ENCODE results near the gene RANBP17.
A peak's percentile ranks its signal among the peaks of the same experiment; 100 is the strongest.

The RANBP17 gene

GRCh38 chr5:171102877-171103610, 241.2 kb downstream of the RANBP17 start:
- DNase-seq, result no peak

- no peak for DNase-seq
Observed at GRCh38 chr5:171107669-171108068, 245.9 kb downstream of the RANBP17 start.

DNA sequence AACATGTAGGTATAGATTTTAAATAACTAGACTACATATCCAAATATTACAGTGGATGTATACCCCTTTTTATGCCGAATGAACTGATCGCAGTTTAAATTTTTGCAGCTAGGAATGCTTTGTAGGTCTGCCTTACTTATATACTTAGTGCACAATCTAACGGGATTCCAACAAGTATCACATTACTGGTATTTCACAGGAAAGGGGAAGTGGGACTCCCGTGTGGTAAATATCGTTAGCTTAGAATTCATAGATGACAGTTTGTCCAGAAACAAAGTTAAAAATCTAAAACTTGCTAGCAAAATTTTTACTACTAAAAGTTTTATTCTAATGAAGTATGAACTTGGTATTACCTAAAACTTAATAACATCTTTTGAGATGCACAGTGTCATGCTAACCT, 253.7 kb downstream of the RANBP17 start:
- no peak for DNase-seq

DNA sequence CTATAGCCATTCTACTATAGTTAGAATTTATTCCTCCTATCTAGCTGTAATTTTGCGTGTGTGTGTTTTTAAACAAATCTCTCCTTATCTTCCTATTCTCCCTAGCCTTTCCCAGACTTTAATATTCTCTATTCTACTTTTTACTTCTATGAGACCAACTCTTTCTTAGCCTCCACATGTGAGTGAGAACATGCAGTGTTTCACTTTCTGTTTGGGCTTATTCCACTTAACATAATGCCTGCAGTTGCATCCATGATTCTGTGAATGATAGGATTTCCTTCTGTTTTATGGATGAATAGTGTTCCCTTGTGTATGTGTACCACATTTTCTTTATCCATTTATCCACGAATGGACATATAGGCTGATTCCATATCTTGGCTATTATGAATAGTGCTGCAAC, 254.9 kb downstream of the RANBP17 start:
- DNase-seq, result no peak

DNA sequence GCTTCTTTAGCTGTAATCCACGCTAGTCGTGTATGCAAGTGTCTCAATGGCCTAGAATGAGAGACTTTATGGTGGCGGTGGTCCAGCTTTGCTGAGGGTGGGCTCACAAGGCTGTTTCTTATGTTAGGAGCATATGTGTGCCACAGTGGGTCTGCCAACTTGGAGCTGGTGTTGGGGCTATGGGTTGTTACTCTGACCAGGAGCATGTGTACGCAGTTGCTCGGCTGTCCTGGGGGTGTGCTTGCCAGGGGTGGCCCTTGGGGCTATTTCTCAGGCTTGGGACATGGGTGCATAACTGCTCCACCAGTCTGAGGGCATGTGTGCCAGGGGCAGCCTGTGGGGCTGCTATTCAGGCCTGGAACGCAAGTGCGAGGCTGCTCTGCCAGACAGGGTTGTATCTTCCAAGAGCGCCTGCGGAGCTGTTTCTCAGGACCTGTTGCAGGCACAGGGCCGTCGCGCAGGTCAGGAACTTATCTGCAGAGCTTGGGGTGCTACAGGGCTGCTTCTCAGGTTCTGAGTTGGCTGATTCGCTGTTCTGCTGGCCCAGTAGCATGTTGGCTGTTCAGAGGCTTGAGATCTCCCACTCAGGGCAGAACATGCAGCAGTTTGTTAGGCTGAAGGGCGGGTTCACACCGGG, 259.3 kb downstream of the RANBP17 start:
- DNase-seq, result no peak

DNA sequence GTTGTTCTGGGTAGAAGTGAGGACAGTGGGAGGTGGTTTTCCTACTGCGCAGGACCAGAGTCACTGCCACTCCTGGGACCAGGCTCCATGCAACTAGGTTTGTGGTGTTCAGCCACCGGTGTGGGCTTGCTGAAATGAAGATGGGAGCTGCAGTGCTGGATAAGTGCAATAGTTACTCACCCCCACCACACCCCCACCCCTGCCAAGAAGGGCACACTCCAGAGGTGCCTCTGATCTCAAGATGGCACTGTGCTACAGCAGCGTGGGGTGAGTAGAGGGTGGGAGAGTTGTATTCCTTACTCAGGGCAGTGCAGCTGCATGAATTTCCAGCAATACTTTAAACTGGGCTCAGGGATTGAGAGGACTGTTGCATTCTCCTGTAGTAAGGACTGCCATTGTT, 259.8 kb downstream of the RANBP17 start:
- no peak for DNase-seq

DNA sequence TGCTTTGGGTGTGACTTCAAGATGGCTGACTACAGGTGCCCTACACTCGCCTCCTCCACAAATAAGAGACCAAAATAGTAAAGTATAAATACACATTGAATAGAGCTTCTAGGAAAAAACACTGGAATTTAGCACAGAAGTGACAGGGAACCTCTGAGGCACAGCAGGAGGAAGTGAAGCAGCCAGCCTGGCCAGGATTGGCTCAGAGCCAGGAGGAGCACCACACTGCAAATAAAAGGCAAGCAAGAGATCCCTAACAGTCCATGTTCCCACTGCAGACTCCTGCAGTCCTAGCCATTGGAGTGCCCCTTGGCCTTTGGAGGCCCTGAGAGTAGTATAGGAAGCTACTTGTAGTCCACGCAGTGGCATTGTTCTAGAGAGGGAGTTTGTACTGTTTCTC, 260.6 kb downstream of the RANBP17 start:
- DNase-seq, result peak; percentile 43

DNA sequence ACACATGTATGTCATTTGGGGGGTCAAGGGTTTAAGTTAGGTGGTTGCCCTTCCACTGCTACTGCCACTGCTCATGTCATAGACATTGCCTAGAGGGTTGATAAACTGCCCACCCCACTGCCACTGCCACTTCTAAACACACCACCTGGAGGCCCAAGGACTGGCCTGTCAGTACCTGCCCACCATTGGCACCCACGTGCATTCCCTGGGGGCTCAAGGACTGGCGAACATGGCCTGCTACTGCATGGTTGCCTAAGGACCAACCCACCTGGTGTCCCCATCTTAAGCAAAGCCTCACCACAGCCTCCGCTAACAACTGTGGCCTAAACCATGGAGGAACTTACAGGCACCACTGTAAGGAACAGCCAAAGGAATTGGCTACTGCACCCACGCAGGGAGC, 261.6 kb downstream of the RANBP17 start:
- DNase-seq, result no peak

- DNase-seq, result no peak
Observed at GRCh38 chr5:171127314-171127713, 265.5 kb downstream of the RANBP17 start.

- DNase-seq, result no peak
Observed at GRCh38 chr5:171128136-171128535, 266.3 kb downstream of the RANBP17 start.

DNA sequence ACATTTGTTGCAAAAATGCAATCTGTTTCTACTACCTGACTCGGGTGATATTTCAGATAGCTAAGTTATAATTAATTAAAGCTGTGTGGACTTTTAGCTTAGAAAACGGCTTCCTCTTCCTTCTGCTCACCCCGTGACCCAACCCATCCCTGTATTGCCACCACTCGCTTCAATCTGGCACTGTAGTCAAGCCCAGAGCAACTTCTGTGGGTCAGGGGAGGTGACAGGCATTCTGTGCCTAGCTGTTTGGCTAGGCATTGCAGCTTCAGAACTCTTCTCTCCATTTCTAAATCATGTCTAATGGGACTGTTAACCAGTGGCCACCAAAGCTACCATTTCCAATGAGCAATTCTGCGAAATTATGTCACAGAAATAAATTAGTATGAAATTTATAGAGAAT, 267.5 kb downstream of the RANBP17 start:
- DNase-seq, result no peak

GRCh38 chr5:171131497-171131896, 269.7 kb downstream of the RANBP17 start:
- DNase-seq, result peak; percentile 26

- DNase-seq, result no peak
Observed at GRCh38 chr5:171137768-171138525, 276.1 kb downstream of the RANBP17 start.

DNA sequence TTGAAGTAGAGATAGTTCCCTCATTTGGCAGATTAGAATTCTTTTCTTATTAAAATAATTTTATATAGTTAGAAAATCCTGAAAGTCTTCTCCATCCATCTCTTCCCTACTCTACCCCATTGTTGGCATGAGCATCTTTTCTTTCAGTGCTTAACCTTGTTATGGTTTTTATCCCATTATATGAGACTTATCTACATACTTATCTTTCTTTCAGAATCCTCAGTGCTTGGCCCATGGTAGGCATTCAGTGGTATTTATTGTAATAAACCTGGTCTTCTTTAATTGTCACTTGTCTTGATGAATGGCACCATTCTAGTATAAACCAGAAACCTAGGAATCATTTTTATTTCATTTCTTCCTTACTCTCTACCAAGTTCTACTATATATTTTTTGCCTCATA, 277.4 kb downstream of the RANBP17 start:
- DNase-seq, result no peak

DNA sequence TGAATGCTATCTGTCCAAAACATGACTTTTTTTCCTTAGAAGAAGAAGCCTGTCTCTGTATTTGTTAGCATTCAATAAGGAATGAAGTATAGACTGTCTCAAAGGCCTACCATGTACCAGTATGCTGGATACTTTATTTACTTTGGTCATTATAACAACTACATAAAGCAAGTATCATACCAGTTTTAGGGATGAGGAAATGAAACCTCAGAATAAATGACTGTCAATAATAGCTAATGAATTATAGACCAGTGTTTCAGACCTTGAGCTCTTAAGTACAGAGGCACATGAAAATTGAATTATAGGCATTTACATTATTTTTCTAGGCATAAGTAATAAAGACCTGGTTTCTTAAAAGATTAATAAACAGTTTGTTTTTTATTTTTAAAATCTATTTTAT, 280.8 kb downstream of the RANBP17 start:
- DNase-seq, result no peak

DNA sequence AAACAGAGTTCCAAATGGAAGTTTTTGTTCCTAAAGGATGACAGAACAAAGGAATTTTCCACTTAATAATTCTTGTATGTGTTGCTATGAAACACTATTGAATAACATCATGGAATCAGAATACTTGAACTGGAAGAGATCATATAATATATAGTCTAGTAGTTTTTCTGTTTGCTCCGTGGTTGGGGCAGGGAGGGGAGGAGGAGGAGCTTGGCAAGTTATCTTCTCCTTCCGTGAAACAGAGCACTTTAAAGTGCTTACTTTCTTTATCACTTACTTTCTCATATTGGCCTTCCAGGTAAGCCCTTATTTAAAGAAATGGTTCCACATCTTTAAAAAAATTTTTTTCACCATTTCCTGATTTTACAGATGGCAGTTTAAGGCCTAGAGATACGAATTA, 281.4 kb downstream of the RANBP17 start:
- DNase-seq, result no peak

DNA sequence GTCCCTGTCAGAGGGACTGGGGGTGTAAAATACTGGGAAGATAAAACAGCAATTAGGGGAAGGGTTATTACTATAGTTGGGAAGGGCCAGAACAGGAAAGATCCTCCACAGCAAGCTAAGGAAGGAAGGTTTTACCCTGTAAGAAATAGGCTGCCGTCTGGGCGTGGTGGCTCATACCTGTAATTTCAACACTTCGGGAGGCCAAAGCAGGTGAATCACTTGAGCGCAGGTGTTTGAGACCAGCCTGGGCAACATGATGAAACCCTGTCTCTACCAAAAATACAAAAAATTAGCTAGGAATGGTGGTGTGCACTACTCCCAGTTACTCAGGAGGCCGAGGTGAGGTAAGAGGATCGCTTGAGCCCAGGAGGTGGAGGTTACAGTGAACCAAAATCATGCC, 282.1 kb downstream of the RANBP17 start:
- no peak for DNase-seq

DNA sequence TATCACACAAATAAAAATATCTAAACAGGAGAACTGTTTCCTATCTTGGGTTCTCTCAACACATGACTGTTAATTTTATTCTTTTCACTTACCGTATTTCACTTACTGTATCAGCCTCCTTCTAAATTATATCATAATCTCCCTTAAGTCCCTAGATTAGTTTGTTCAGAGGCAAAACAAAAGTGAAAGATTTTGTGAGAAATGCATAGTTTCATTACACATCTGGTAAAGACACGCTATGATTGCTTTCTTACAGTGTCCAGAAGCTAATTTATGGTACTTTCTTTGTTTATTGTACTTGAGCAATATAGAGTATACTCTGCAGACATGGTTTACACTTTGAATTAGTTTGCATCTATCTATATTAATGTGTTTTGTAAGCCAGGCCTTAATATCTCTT, 287.5 kb downstream of the RANBP17 start:
- no peak for DNase-seq

GRCh38 chr5:171149772-171150171, 288.0 kb downstream of the RANBP17 start:
- no peak for DNase-seq

DNA sequence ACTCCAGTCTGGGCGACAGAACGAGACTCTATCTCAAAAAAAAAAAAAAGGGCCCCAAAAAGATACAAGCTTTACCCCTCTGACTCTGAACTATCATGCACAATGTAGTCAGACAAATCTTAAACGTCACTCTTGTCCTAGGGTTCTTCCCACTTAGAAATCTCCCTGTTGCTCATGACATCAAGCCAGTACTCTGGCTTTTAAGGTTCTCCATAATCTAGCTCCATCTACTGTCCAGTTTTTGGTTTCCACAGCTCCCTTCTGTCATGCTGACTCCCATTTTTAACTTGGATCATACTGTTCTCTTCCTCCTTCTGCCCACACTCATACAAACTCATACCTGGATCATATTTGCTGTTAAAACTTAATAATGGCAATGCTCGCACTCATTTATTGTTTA, 290.6 kb downstream of the RANBP17 start:
- DNase-seq, result no peak

- DNase-seq, result no peak
Observed at GRCh38 chr5:171155621-171156020, 293.8 kb downstream of the RANBP17 start.

DNA sequence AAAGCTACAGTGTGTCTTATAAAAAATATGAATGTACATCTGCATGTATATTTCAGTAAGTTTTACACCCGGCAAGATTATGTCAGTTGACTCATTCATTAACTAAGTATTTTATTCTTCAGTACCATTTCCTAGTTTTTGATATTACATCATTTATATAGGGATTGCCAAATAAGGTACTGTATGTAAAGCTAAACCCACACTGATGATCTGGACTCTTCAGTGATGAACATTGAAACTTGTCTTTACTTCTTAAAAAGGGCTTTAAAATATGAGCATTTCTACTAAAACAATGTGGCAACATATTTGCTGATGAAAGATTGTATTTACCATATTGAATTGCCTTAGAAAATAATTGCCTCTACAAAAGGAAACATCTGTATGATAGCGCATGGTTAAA, 295.5 kb downstream of the RANBP17 start:
- DNase-seq, result no peak

DNA sequence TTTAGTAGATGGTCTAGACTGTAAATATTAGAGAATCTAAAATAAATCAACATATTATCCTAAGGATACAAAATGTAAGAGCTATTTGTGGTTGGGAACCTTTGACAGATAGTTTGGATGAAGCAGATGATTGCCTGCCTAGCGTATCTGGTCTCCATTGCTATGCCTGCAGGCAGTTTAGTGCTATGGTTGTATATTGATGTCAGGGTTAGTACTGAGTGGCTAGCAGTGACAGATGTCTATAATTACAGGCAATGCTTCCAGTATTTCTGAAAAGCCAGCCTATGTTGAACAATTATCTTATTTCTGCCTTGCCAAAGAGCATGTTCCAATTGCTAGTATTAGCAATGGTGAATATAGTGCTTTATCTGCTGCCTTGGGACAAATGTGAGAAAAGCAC, 296.0 kb downstream of the RANBP17 start:
- no peak for DNase-seq

DNA sequence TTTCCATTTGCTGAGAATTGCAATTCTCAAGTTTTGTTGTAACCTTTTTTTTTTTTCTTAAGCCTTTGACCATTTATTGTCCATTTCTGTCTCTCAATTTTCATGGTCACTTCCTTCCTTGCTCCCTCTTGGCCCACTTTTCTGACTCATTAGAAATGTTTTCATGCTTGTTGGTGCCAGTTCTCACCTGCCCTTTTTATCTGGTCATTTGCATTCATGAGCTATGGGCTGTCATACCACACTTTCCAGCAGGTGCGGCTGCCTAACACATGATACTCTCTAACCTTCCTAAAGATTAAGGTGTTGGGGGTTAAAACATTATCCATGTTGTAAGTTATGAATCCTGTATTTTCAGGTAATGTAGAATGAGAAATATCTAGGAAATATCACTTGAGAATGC, 296.8 kb downstream of the RANBP17 start:
- DNase-seq, result no peak

Data from COR-L47 (cell line).